SK-N-SH (cell line): ENCODE measurements around the gene VPREB1. TPM values are rescaled to one million over a fixed set of nuclear protein-coding genes. Genes with fewer than 3 reads are reported as not detected.
A peak's percentile ranks its signal among the peaks of the same experiment; 100 is the strongest.

Source experiments
- CTCF ChIA-PET: fragments of 300-600, 350-600 bp; formaldehyde crosslinking; extraction: SDS; loops from one replicate; lab custom pipeline; 2021; lab: Yijun Ruan, JAX
- POLR2A ChIA-PET: fragments of 350-600 bp; sonication (Branson Sonifier 250); formaldehyde crosslinking; extraction: SDS; loops from one replicate; lab custom pipeline; 2020; ENCODE audit warnings: antibody characterized with exemption, inconsistent platforms; lab: Yijun Ruan, JAX
- DNase-seq: peaks from one replicate; pipeline ENCODE4 v3.0.0; 2012
- H2AFZ ChIP-seq: fragments of 200-600 bp; sonication (generic); 2 replicates; pipeline ENCODE4 v1.8.1; 2016; ENCODE audit warnings: antibody characterized with exemption, mild to moderate bottlenecking, low read depth
- H3F3A ChIP-seq: fragments of 200-600 bp; sonication (generic); replicated peaks from 2 replicates; pipeline ENCODE3; 2016; ENCODE audit warnings: antibody characterized with exemption, mild to moderate bottlenecking; ENCODE audit not compliant: insufficient read depth
- H3K27ac ChIP-seq, 2 experiments: fragments of 200-500 bp in 1 of 2; fragments of 200-600 bp in 1 of 2; sonication (Bioruptor generic) in 1 of 2; sonication (generic), shearing (Covaris generic) in 1 of 2; 2 replicates each; pipeline versions ENCODE4 v1.5.1 to v1.6.1; 2014 to 2016; ENCODE audit warnings: low read depth in 2 of 2, inconsistent platforms in 1 of 2, low read length in 1 of 2, mild to moderate bottlenecking in 1 of 2, mixed read lengths in 1 of 2
- H3K27me3 ChIP-seq: fragments of 200-600 bp; sonication (generic), shearing (Covaris generic); 2 replicates; pipeline ENCODE4 v1.6.1; 2016; ENCODE audit warnings: mixed run types; ENCODE audit not compliant: insufficient read depth
- H3K36me3 ChIP-seq, 2 experiments: fragments of 200-500 bp in 1 of 2; fragments of 200-600 bp in 1 of 2; sonication (Bioruptor generic) in 1 of 2; sonication (generic) in 1 of 2; replicated peaks in 1 of 2; 2 replicates each; pipeline versions ENCODE3 to v1.5.1; 2014 to 2016; ENCODE audit warnings: low read length in 1 of 2, mild to moderate bottlenecking in 1 of 2; ENCODE audit not compliant: insufficient read depth in 2 of 2, control insufficient read depth in 1 of 2
- H3K4me1 ChIP-seq, 2 experiments: fragments of 200-500 bp in 1 of 2; fragments of 200-600 bp in 1 of 2; sonication (Bioruptor generic) in 1 of 2; sonication (generic), shearing (Covaris generic) in 1 of 2; 2 replicates each; pipeline versions ENCODE4 v1.5.1 to v1.6.1; 2014 to 2016; ENCODE audit warnings: low read depth in 1 of 2, low read length in 1 of 2, mixed run types in 1 of 2; ENCODE audit not compliant: insufficient read depth in 2 of 2, control insufficient read depth in 1 of 2
- H3K4me2 ChIP-seq: fragments of 200-600 bp; sonication (generic), shearing (Covaris generic); 2 replicates; pipeline ENCODE4 v1.6.1; 2017; ENCODE audit warnings: mixed run types
- H3K4me3 ChIP-seq, 2 experiments: fragments of 200-500 bp in 1 of 2; fragments of 200-600 bp in 1 of 2; sonication (Bioruptor generic) in 1 of 2; sonication (generic), shearing (Covaris generic) in 1 of 2; 2 replicates each; pipeline versions ENCODE4 v1.5.1 to v1.8.1; 2014 to 2016; ENCODE audit warnings: low read depth in 2 of 2, inconsistent platforms in 1 of 2, low read length in 1 of 2, mild to moderate bottlenecking in 1 of 2, mixed read lengths in 1 of 2, moderate library complexity in 1 of 2
- H3K79me2 ChIP-seq: fragments of 200-600 bp; sonication (generic); 2 replicates; pipeline ENCODE4 v1.8.1; 2017; ENCODE audit warnings: mild to moderate bottlenecking; ENCODE audit not compliant: insufficient read depth
- H3K9ac ChIP-seq: fragments of 200-600 bp; sonication (generic); 2 replicates; pipeline ENCODE4 v1.6.1; 2017; ENCODE audit warnings: mixed run types
- H3K9me2 ChIP-seq: fragments of 200-600 bp; sonication (generic); 2 replicates; pipeline ENCODE4 v1.6.1; 2017; ENCODE audit warnings: mixed run types
- H3K9me3 ChIP-seq: fragments of 200-600 bp; sonication (generic); 2 replicates; pipeline ENCODE4 v1.6.1; 2017; ENCODE audit warnings: mixed run types, mild to moderate bottlenecking, moderate library complexity
- H4K20me1 ChIP-seq: fragments of 200-600 bp; sonication (generic); 2 replicates; pipeline ENCODE4 v1.6.1; 2017; ENCODE audit warnings: mild to moderate bottlenecking, mixed run types; ENCODE audit not compliant: insufficient read depth
- EP300 ChIP-seq, 2 experiments: IDR thresholded peaks; 2 replicates each; pipeline versions ENCODE4 v1.4.0 to v1.6.1; 2012; ENCODE audit warnings: borderline replicate concordance in 1 of 2, low read depth in 1 of 2, low read length in 1 of 2
- FOSL2 ChIP-seq: IDR thresholded peaks from 2 replicates; pipeline ENCODE4 v1.4.0; 2012; ENCODE audit warnings: low read depth, mild to moderate bottlenecking, moderate library complexity, borderline replicate concordance
- GATA2 ChIP-seq: sonication (generic); formaldehyde crosslinking; IDR thresholded peaks from 2 replicates; pipeline ENCODE4 v1.5.0; 2020; ENCODE audit warnings: mild to moderate bottlenecking, missing genetic modification reagents
- IRF3 ChIP-seq: fragments of 150-350 bp; IDR thresholded peaks from 2 replicates; pipeline ENCODE4 v1.6.1; 2016; ENCODE audit warnings: mild to moderate bottlenecking, low read depth, low read length
- JUND ChIP-seq: IDR thresholded peaks from 2 replicates; pipeline ENCODE4 v1.4.0; 2012
- MEF2A ChIP-seq: IDR thresholded peaks from 2 replicates; pipeline ENCODE4 v1.4.0; 2012; ENCODE audit warnings: low read depth, borderline replicate concordance
- MXI1 ChIP-seq: IDR thresholded peaks from 2 replicates; pipeline ENCODE4 v1.6.1; 2012; ENCODE audit warnings: mild to moderate bottlenecking, low read depth, low read length, improper control_type of control experiment
- NFIC ChIP-seq: IDR thresholded peaks from 2 replicates; pipeline ENCODE4 v1.4.0; 2012; ENCODE audit warnings: borderline replicate concordance
- NRF1 ChIP-seq: IDR thresholded peaks from 2 replicates; pipeline ENCODE4 v1.6.1; 2012; ENCODE audit warnings: low read depth, mild to moderate bottlenecking, low read length
- PBX3 ChIP-seq: IDR thresholded peaks from 2 replicates; pipeline ENCODE4; 2012
- POLR2AphosphoS5 ChIP-seq: IDR thresholded peaks from 2 replicates; pipeline ENCODE4 v1.6.1; 2012; ENCODE audit warnings: low read depth, low read length
- RAD21 ChIP-seq: IDR thresholded peaks from 2 replicates; pipeline ENCODE4 v1.6.1; 2012; ENCODE audit warnings: mild to moderate bottlenecking, low read length
- RFX5 ChIP-seq: IDR thresholded peaks from 2 replicates; pipeline ENCODE4 v1.6.1; 2012; ENCODE audit warnings: mild to moderate bottlenecking, improper control_type of control experiment, low read length
- SIN3A ChIP-seq: IDR thresholded peaks from 2 replicates; pipeline ENCODE4 v1.6.1; 2012; ENCODE audit warnings: low read depth, mild to moderate bottlenecking, low read length, moderate library complexity, borderline replicate concordance
- TEAD4 ChIP-seq: IDR thresholded peaks from 2 replicates; pipeline ENCODE4 v1.4.0; 2012; ENCODE audit warnings: mild to moderate bottlenecking, borderline replicate concordance; ENCODE audit not compliant: insufficient read depth
- USF2 ChIP-seq: fragments of 150-350 bp; IDR thresholded peaks from 2 replicates; pipeline ENCODE4 v1.6.1; 2017; ENCODE audit warnings: antibody characterized with exemption, low read length, low read depth, borderline replicate concordance
- ZBTB33 ChIP-seq: IDR thresholded peaks from 2 replicates; pipeline ENCODE4 v1.4.0; 2012; ENCODE audit warnings: low read depth, borderline replicate concordance
- WGBS: methylation state at CpG from one replicate; pipeline ENCODE4 v1.1.6; 2017; ENCODE audit warnings: low lambda C conversion rate; 5-methylcytosine and 5-hydroxymethylcytosine counted together
- polyA plus RNA-seq, 3 experiments: library from polyadenylated mRNA; depleted of rRNA; stranded (reverse); fragments of >200 nt; gene quantifications; 2 replicates each; pipeline ENCODE4 v1.2.3, GENCODE V29; 2012

The VPREB1 gene
- polyA plus RNA-seq, 1 of the 3 experiments (the other 2 are of a cell fraction) = not detected

GRCh38 chr22:22210375-22210774 is 34.2 kb upstream of the VPREB1 start:
- DNase-seq = no peak

GRCh38 chr22:22210889-22211833 is 33.4 kb upstream of the VPREB1 start:
- TF ChIP-seq MEF2A (no peak), EP300 (IDR thresholded peaks at IDR 0.05; ENCODE audit: borderline replicate concordance in 1 of 2, low read depth in 1 of 2, low read length in 1 of 2) (no peak), TEAD4 (no peak), RFX5 (no peak), RAD21 (no peak), PBX3 (no peak), NRF1 (no peak), IRF3 (no peak), ZBTB33 (no peak), GATA2 (no peak), USF2 (no peak), POLR2AphosphoS5 (no peak), NFIC (no peak), MXI1 (no peak), SIN3A (no peak)
- CTCF ChIA-PET = interaction anchor here (0.7 to 7.8 kb wide), 5 partner anchors 10 to 54 kb away, joined by 3 to 55 read pairs (median 3); no protein-coding TSS in a partner anchor
- peaks cover 0 to 6% of the 10 kb centered on the region in 2 experiments; a peak in 1 of 4 replicates for H3K4me1 ChIP-seq
- H3K4me3 ChIP-seq = no peak overlapping the region
- H3F3A ChIP-seq = no peaks in the 10 kb centered on the region
- DNase-seq = no peak
- no peak overlapping the region for H3K9ac ChIP-seq
- H4K20me1 ChIP-seq = no peaks in the 10 kb centered on the region
- no peak overlapping the region for H2AFZ ChIP-seq
- 50% methylated on average over 13 of the region's 13 CpGs for WGBS
- no peaks in the 10 kb centered on the region for H3K36me3 ChIP-seq
- H3K79me2 ChIP-seq = no peaks in the 10 kb centered on the region
- H3K4me2 ChIP-seq = 0 out of 2 replicates have a peak overlapping the region, but pooled peaks have one; percentile 18
- no peaks in the 10 kb centered on the region for H3K9me2 ChIP-seq
- H3K9me3 ChIP-seq = no peaks in the 10 kb centered on the region
- 0 out of 2 replicates have a peak, but pooled peaks cover 6% of the 10 kb centered on the region for H3K27me3 ChIP-seq
- H3K27ac ChIP-seq = no peak overlapping the region
- POLR2A ChIA-PET = no interaction called here

More at GRCh38 chr22:22210375-22210774, 34.2 kb upstream of the VPREB1 start:
- Histone ChIP-seq H3K4me1 (peaks cover 0 to 6% of the 10 kb centered on the region in 2 experiments; a peak in 1 of 4 replicates), H3K27me3 (0 out of 2 replicates have a peak, but pooled peaks cover 6% of the 10 kb centered on the region), H3K4me2 (peak overlapping the region; percentile 18; the same call in 1 of the 2 replicates), H3F3A (no peaks in the 10 kb centered on the region), H4K20me1 (no peaks in the 10 kb centered on the region), H3K79me2 (no peaks in the 10 kb centered on the region), H3K27ac (no peak overlapping the region), H3K9ac (no peak overlapping the region), H3K9me3 (no peaks in the 10 kb centered on the region), H3K36me3 (no peaks in the 10 kb centered on the region), H2AFZ (no peak overlapping the region), H3K9me2 (no peaks in the 10 kb centered on the region), H3K4me3 (no peak overlapping the region)
- 15% methylated on average over 4 of the region's 4 CpGs for WGBS
- TF ChIP-seq POLR2AphosphoS5 (no peak), JUND (peak; percentile 41; the same call in 1 of the 2 replicates), FOSL2 (peak; percentile 51; the same call in 1 of the 2 replicates)
- ChIA-PET POLR2A (no interaction called here), CTCF (interaction anchor here (0.7 to 7.8 kb wide), 5 partner anchors 9 to 645 kb away, joined by 3 to 55 read pairs (median 3); no protein-coding TSS in a partner anchor)
